ENCODE results near the gene GATD1.

Gene GATD1

DNA sequence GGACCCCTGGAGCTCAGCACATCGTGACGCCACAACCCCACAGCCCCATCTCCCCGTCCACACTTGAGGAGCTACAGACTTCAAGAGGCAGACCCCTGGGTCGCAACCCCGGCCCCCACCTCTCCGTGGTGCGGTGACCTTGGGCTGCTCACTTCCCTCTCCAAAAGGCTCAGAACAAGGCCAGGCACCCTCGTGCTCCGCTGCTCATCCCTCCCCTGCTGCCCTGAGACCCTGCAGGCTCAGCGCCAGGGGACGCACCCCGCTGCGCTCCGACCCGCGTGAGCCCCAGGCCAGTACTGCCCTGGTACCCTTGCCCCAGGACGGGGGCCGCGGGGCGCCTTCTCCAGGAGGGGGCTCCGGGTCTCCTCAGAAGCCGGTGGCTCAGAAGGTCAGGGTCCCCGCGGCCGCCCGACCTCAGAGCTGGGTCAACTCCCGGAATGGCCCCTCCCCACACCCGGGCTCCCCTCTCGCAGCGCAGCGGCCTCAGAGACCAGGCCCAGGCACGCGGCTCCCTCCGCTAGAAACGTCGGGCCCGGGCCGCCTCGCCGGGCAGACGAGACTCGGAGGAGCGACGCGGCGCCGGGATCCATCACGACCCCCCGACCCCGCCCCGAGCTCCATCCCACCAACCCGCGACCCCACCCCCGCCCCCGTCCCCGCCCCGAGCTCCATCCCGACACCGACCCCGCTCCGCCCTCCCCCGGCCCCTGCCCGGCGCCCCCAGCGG is 563 bp downstream of the GATD1 start:
- peaks cover 13% of the 10 kb centered on the region for H3K79me1 ChIP-seq (ENCODE audit: low read length)
- H3K4ac ChIP-seq (ENCODE audit: low read depth, low read length) = peak overlapping the region; percentile 26
- H3K27ac ChIP-seq (ENCODE audit: low read depth, low read length) = peak overlapping the region; percentile 79
- H2BK15ac ChIP-seq (replicated peaks; ENCODE audit: low read depth) = no peak overlapping the region
- H3K4me1 ChIP-seq (ENCODE audit: control insufficient read depth, low read depth, low read length) = no peaks in the 10 kb centered on the region
- WGBS (ENCODE audit: extremely low coverage, insufficient coverage, low lambda C conversion rate) = no CpG with 5 or more reads among the region's 65 CpGs
- peaks cover 22% of the 10 kb centered on the region for H3K79me2 ChIP-seq (ENCODE audit: control insufficient read depth, insufficient read depth, low read length)
- no peaks in the 10 kb centered on the region for H3K27me3 ChIP-seq (ENCODE audit: insufficient read depth, low read length, poor library complexity)
- no peaks in the 10 kb centered on the region for H3K36me3 ChIP-seq (ENCODE audit: control insufficient read depth, insufficient read depth, low read length)
- no peak overlapping the region for H2BK120ac ChIP-seq (ENCODE audit: low read depth, low read length)
- H2AK5ac ChIP-seq (ENCODE audit: low read length) = no peak overlapping the region
- peak overlapping the region; percentile 74 for H3K4me2 ChIP-seq (ENCODE audit: low read length)
- peak overlapping the region; percentile 91 for H3K18ac ChIP-seq (ENCODE audit: low read length)
- H3K56ac ChIP-seq (ENCODE audit: low read length) = peak overlapping the region; percentile 96
- peak overlapping the region; percentile 71 for H3K4me3 ChIP-seq (ENCODE audit: low read length)
- H4K8ac ChIP-seq (ENCODE audit: low read depth, low read length) = peak overlapping the region; percentile 30
- peak; percentile 66 for DNase-seq
- no peak overlapping the region for H3K23ac ChIP-seq (ENCODE audit: low read length)
- H3K9ac ChIP-seq (ENCODE audit: low read length) = peak overlapping the region; percentile 91
- no peak overlapping the region for H4K5ac ChIP-seq (ENCODE audit: low read length)
- H2BK5ac ChIP-seq (ENCODE audit: low read length) = no peak overlapping the region

DNA sequence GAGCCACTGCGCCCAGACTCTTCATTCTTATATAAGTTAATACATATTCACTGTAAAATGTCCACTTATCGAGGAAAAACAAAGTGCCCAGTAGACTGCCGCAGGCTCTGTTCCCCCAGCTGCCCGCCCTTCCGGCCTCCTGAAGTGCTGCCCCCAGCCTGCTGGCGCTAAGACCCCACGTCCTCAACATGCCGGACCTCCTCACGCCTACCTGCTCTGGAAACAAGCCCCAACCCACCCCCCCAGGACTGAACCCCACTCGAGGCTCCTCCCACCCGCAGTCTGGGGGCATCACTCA is 1.1 kb downstream of the GATD1 start:
- Histone ChIP-seq H3K4me2 (ENCODE audit: low read length) (peak overlapping the region; percentile 74), H3K23ac (ENCODE audit: low read length) (no peak overlapping the region), H3K27me3 (ENCODE audit: insufficient read depth, low read length, poor library complexity) (no peaks in the 10 kb centered on the region), H4K5ac (ENCODE audit: low read length) (no peak overlapping the region), H3K4me1 (ENCODE audit: control insufficient read depth, low read depth, low read length) (no peaks in the 10 kb centered on the region), H3K27ac (ENCODE audit: low read depth, low read length) (no peak overlapping the region), H3K56ac (ENCODE audit: low read length) (peak overlapping the region; percentile 92), H3K4me3 (ENCODE audit: low read length) (peak overlapping the region; percentile 71), H3K4ac (ENCODE audit: low read depth, low read length) (no peak overlapping the region), H2BK120ac (ENCODE audit: low read depth, low read length) (no peak overlapping the region), H3K36me3 (ENCODE audit: control insufficient read depth, insufficient read depth, low read length) (no peaks in the 10 kb centered on the region), H3K18ac (ENCODE audit: low read length) (no peak overlapping the region), H2BK5ac (ENCODE audit: low read length) (no peak overlapping the region), H3K79me1 (ENCODE audit: low read length) (peaks cover 13% of the 10 kb centered on the region), H4K8ac (ENCODE audit: low read depth, low read length) (no peak overlapping the region), H2BK15ac (replicated peaks; ENCODE audit: low read depth) (no peak overlapping the region), H3K9ac (ENCODE audit: low read length) (peak overlapping the region; percentile 91), H3K79me2 (ENCODE audit: control insufficient read depth, insufficient read depth, low read length) (peaks cover 22% of the 10 kb centered on the region), H2AK5ac (ENCODE audit: low read length) (no peak overlapping the region)
- WGBS (ENCODE audit: extremely low coverage, insufficient coverage, low lambda C conversion rate) = no CpG with 5 or more reads among the region's 11 CpGs
- DNase-seq = no peak

DNA sequence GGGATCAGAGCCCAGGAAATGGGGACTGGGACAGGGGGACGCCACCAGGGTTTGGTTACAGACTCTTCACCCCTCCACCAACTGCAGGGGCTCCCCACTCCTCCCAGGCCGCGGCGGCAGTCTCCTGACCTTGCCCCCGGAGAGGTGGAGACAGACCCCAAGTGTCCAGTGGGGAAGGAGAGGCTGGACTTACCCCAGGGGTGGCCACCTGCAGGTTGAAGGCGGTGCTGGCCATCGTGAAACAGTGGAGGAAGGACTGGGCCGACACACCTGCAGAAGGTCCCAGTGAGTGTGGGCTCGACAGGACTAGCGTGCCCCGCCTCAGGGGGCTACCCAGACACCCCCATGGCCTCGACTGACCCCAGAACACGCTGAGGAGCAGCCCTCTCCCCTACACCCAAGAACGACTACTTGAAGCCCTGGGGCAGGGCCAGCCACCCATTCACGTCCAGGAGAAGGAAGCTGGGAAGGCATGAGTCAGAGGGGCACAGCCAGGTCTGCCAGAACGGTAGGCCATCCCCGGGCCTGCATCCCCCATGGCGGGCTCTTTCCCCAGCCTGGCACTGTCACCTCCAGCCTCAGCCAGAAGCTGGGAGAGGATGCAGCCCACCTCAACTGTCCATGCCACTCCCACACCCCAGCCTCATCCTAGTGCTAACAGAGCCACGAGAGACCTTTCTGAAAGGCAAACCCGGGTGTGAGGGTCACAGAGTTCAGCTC is 2.3 kb downstream of the GATD1 start:
- no peak overlapping the region for H4K8ac ChIP-seq (ENCODE audit: low read depth, low read length)
- H3K23ac ChIP-seq (ENCODE audit: low read length) = no peak overlapping the region
- peaks cover 13% of the 10 kb centered on the region for H3K79me1 ChIP-seq (ENCODE audit: low read length)
- no peak overlapping the region for H4K5ac ChIP-seq (ENCODE audit: low read length)
- no peak overlapping the region for H3K9ac ChIP-seq (ENCODE audit: low read length)
- DNase-seq = no peak
- H3K27me3 ChIP-seq (ENCODE audit: insufficient read depth, low read length, poor library complexity) = no peaks in the 10 kb centered on the region
- no peak overlapping the region for H3K4ac ChIP-seq (ENCODE audit: low read depth, low read length)
- WGBS (ENCODE audit: extremely low coverage, insufficient coverage, low lambda C conversion rate) = no CpG with 5 or more reads among the region's 20 CpGs
- H2AK5ac ChIP-seq (ENCODE audit: low read length) = no peak overlapping the region
- H3K18ac ChIP-seq (ENCODE audit: low read length) = no peak overlapping the region
- H3K4me3 ChIP-seq (ENCODE audit: low read length) = no peak overlapping the region
- H2BK15ac ChIP-seq (replicated peaks; ENCODE audit: low read depth) = no peak overlapping the region
- no peak overlapping the region for H3K27ac ChIP-seq (ENCODE audit: low read depth, low read length)
- H3K4me1 ChIP-seq (ENCODE audit: control insufficient read depth, low read depth, low read length) = no peaks in the 10 kb centered on the region
- H2BK5ac ChIP-seq (ENCODE audit: low read length) = no peak overlapping the region
- no peak overlapping the region for H2BK120ac ChIP-seq (ENCODE audit: low read depth, low read length)
- peak overlapping the region; percentile 8 for H3K56ac ChIP-seq (ENCODE audit: low read length)
- H3K36me3 ChIP-seq (ENCODE audit: control insufficient read depth, insufficient read depth, low read length) = peaks cover 2% of the 10 kb centered on the region
- no peak overlapping the region for H3K4me2 ChIP-seq (ENCODE audit: low read length)
- peaks cover 22% of the 10 kb centered on the region for H3K79me2 ChIP-seq (ENCODE audit: control insufficient read depth, insufficient read depth, low read length)

DNA sequence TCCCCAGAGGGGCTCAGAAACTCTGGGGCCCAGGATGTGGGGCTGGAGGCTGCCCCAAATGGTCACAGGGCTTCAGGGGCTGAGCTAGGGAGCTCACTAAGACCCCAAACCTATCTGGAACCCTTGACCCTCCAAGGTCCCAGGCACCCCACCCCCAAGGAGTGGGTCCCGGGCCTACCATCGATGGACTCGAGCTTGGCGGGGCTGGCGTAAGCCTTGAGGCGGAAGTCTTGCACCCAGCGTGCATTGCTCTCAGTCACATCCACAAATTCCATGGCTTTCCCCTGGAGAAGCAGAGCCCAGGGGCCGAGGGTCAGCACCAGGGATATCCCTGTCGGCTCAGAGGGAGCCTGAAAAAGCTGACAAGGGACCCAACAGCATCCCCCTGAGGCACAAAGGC is 3.5 kb downstream of the GATD1 start:
- H2AK5ac ChIP-seq (ENCODE audit: low read length) = no peak overlapping the region
- peaks cover 22% of the 10 kb centered on the region for H3K79me2 ChIP-seq (ENCODE audit: control insufficient read depth, insufficient read depth, low read length)
- H3K18ac ChIP-seq (ENCODE audit: low read length) = no peak overlapping the region
- no peak overlapping the region for H4K8ac ChIP-seq (ENCODE audit: low read depth, low read length)
- no peak overlapping the region for H2BK5ac ChIP-seq (ENCODE audit: low read length)
- H3K4me1 ChIP-seq (ENCODE audit: control insufficient read depth, low read depth, low read length) = no peaks in the 10 kb centered on the region
- H3K4me2 ChIP-seq (ENCODE audit: low read length) = no peak overlapping the region
- no peak for DNase-seq
- no peak overlapping the region for H3K9ac ChIP-seq (ENCODE audit: low read length)
- H3K23ac ChIP-seq (ENCODE audit: low read length) = no peak overlapping the region
- H4K5ac ChIP-seq (ENCODE audit: low read length) = no peak overlapping the region
- no peak overlapping the region for H2BK15ac ChIP-seq (replicated peaks; ENCODE audit: low read depth)
- H3K56ac ChIP-seq (ENCODE audit: low read length) = no peak overlapping the region
- H3K4ac ChIP-seq (ENCODE audit: low read depth, low read length) = no peak overlapping the region
- no peak overlapping the region for H2BK120ac ChIP-seq (ENCODE audit: low read depth, low read length)
- no peak overlapping the region for H3K4me3 ChIP-seq (ENCODE audit: low read length)
- no peaks in the 10 kb centered on the region for H3K27me3 ChIP-seq (ENCODE audit: insufficient read depth, low read length, poor library complexity)
- H3K79me1 ChIP-seq (ENCODE audit: low read length) = peaks cover 13% of the 10 kb centered on the region
- H3K36me3 ChIP-seq (ENCODE audit: control insufficient read depth, insufficient read depth, low read length) = peaks cover 2% of the 10 kb centered on the region
- WGBS (ENCODE audit: extremely low coverage, insufficient coverage, low lambda C conversion rate) = no CpG with 5 or more reads among the region's 9 CpGs
- no peak overlapping the region for H3K27ac ChIP-seq (ENCODE audit: low read depth, low read length)

DNA sequence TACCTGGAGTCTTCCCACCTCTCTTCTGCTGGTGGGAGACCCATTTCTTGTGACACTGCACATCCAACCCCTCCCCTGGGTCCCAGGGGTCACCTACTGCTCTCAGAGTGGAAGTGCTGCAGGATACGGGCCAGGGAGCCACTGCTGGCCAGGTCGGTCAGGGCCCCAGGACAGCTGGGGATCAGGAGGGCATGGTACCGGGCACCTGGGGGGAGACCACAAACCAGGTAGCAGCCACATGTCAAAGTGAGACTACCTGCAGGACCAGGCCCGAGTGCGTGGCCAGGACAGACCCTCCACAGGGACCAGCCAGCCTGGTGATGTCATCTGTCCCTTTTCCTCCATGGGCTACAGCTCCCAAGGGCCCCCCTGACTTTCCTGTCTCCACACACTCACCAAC is 3.9 kb downstream of the GATD1 start:
- H2BK120ac ChIP-seq (ENCODE audit: low read depth, low read length) = no peak overlapping the region
- H3K27ac ChIP-seq (ENCODE audit: low read depth, low read length) = no peak overlapping the region
- H3K79me2 ChIP-seq (ENCODE audit: control insufficient read depth, insufficient read depth, low read length) = peaks cover 22% of the 10 kb centered on the region
- H3K4ac ChIP-seq (ENCODE audit: low read depth, low read length) = no peak overlapping the region
- WGBS (ENCODE audit: extremely low coverage, insufficient coverage, low lambda C conversion rate) = no CpG with 5 or more reads among the region's 5 CpGs
- no peak overlapping the region for H2AK5ac ChIP-seq (ENCODE audit: low read length)
- peaks cover 13% of the 10 kb centered on the region for H3K79me1 ChIP-seq (ENCODE audit: low read length)
- no peak overlapping the region for H3K18ac ChIP-seq (ENCODE audit: low read length)
- no peak overlapping the region for H2BK5ac ChIP-seq (ENCODE audit: low read length)
- no peak overlapping the region for H3K23ac ChIP-seq (ENCODE audit: low read length)
- H3K4me1 ChIP-seq (ENCODE audit: control insufficient read depth, low read depth, low read length) = no peaks in the 10 kb centered on the region
- no peak overlapping the region for H2BK15ac ChIP-seq (replicated peaks; ENCODE audit: low read depth)
- no peak for DNase-seq
- no peak overlapping the region for H3K4me2 ChIP-seq (ENCODE audit: low read length)
- peaks cover 2% of the 10 kb centered on the region for H3K36me3 ChIP-seq (ENCODE audit: control insufficient read depth, insufficient read depth, low read length)
- no peak overlapping the region for H3K4me3 ChIP-seq (ENCODE audit: low read length)
- no peaks in the 10 kb centered on the region for H3K27me3 ChIP-seq (ENCODE audit: insufficient read depth, low read length, poor library complexity)
- H4K8ac ChIP-seq (ENCODE audit: low read depth, low read length) = no peak overlapping the region
- H4K5ac ChIP-seq (ENCODE audit: low read length) = no peak overlapping the region
- H3K56ac ChIP-seq (ENCODE audit: low read length) = no peak overlapping the region
- H3K9ac ChIP-seq (ENCODE audit: low read length) = no peak overlapping the region

All from mesendoderm (in vitro differentiated cells).